Ascending aorta (tissue), 2 donors: ENCODE measurements around the gene MTCL1. TPM values are rescaled to one million over a fixed set of nuclear protein-coding genes. Genes with fewer than 3 reads are reported as not detected.

Source experiments
- DNase-seq, 2 donors: peaks; one replicate each; pipeline ENCODE4 v3.0.0-alpha.2; 2019; ENCODE audit warnings: low spot score in 2 of 2
- H3K27ac ChIP-seq, 2 donors: fragments of 200-600 bp; sonication (generic); one replicate each; pipeline ENCODE4 v1.5.1; 2016 to 2017; ENCODE audit warnings: mild to moderate bottlenecking in 1 of 2
- H3K27me3 ChIP-seq: fragments of 200-600 bp; sonication (generic); one replicate; pipeline ENCODE4 v1.5.1; 2017
- H3K36me3 ChIP-seq, 2 donors: fragments of 200-600 bp; sonication (generic); one replicate each; pipeline ENCODE4 v1.5.1; 2016
- H3K4me1 ChIP-seq, 2 donors: fragments of 200-600 bp; sonication (generic); one replicate each; pipeline ENCODE4 v1.5.1; 2016 to 2017; ENCODE audit warnings: mild to moderate bottlenecking in 1 of 2
- H3K4me3 ChIP-seq, 2 donors: fragments of 200-600 bp; sonication (generic); one replicate each; pipeline ENCODE4 v1.5.1; 2016 to 2017; ENCODE audit warnings: mild to moderate bottlenecking in 1 of 2
- H3K9me3 ChIP-seq, 2 donors: fragments of 200-600 bp; sonication (generic); one replicate each; pipeline ENCODE4 v1.5.1; 2016
- intact Hi-C: fragments of 100-400 bp; cut with DNase I; formaldehyde crosslinking; loops from one replicate; pipeline ENCODE4 v1.15.1; 2023
- total RNA-seq: library from RNA; depleted of rRNA; stranded (reverse); fragments of >200 nt; gene quantifications from one replicate; pipeline ENCODE4 v1.1.0, GENCODE V29; 2016
- TF ChIP-seq, protein P1 (sequence below), 3 experiments: fragments of 200-600 bp in 2 of 3; fragments of 450-650 bp in 1 of 3; sonication (generic) in 2 of 3; IDR thresholded peaks; one replicate each; pipeline ENCODE4 v1.5.1; 2016 to 2019; ENCODE audit warnings: antibody characterized with exemption in 3 of 3, mild to moderate bottlenecking in 1 of 3, moderate library complexity in 1 of 3

The MTCL1 gene
- total RNA-seq, 1 donor from 2014 or later = 105 TPM

DNA sequence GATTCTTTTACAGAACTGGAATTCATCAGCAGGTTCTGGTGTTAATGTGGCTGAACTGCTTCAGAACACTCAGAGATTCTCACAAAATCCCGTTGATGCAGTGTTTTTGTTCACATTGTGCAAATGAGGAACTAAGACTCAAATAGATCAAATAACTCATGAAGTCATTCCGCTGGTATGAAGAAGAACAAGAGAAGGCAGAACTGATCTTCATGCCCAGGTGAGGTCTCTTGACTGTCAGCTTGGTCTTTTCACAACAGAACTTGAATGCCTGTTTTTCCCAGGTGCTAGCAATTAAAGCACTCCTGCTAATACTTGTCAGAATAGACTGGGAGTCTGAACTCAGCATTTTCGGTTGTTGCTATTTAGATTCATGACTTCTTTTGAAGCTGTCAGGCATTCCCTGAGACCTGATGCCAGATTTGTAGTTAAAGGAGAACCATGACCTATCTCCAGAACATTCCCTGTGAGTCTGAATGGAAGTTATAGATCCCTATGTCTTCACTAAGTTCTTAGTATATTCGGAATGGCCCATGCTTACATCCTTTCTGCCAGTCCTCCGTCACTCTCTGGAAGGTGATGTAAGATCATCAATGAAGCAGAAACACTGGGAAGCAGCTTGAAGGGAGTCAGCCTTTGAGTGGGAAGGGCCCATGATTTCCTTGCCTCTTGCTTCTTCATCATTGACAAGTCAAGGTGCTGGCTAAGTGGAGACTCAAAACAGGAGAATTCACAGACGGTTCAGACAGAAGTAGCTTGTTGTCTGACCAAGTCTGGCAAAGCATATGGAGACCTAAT, 155.7 kb downstream of the MTCL1 start:
- H3K4me1 ChIP-seq = no peaks in the 10 kb centered on the region
- H3K4me3 ChIP-seq = no peak overlapping the region
- no peak for DNase-seq
- H3K36me3 ChIP-seq = no peaks in the 10 kb centered on the region
- no peaks in the 10 kb centered on the region for H3K27me3 ChIP-seq
- no peak overlapping the region for H3K27ac ChIP-seq
- TF ChIP-seq, protein P1, sequence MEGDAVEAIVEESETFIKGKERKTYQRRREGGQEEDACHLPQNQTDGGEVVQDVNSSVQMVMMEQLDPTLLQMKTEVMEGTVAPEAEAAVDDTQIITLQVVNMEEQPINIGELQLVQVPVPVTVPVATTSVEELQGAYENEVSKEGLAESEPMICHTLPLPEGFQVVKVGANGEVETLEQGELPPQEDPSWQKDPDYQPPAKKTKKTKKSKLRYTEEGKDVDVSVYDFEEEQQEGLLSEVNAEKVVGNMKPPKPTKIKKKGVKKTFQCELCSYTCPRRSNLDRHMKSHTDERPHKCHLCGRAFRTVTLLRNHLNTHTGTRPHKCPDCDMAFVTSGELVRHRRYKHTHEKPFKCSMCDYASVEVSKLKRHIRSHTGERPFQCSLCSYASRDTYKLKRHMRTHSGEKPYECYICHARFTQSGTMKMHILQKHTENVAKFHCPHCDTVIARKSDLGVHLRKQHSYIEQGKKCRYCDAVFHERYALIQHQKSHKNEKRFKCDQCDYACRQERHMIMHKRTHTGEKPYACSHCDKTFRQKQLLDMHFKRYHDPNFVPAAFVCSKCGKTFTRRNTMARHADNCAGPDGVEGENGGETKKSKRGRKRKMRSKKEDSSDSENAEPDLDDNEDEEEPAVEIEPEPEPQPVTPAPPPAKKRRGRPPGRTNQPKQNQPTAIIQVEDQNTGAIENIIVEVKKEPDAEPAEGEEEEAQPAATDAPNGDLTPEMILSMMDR (IDR thresholded peaks at IDR 0.05) = no peak
- intact Hi-C loops = no loop called here
- H3K9me3 ChIP-seq = no peaks in the 10 kb centered on the region

DNA sequence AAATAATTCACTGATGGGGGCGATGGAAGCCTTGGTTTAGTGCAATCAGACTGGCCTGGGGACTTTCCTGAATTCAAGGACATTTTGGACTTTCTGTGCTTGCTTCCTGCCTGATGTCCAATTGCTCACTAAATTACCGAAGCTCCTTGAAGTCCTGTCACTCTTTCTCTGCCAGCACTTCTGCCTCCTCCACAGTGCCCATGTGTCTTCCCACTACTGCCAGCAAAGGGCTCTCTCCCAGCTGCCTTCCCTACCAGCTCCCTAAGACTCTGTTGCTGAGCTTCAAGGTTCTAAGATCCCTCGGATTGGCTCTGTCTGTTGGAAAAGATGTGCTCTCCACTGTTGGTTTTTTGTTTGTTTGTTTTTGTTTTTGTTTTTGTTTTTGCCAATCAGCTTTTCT, 158.1 kb downstream of the MTCL1 start:
- H3K4me3 ChIP-seq = no peak overlapping the region
- no peaks in the 10 kb centered on the region for H3K36me3 ChIP-seq
- H3K9me3 ChIP-seq = no peaks in the 10 kb centered on the region
- TF ChIP-seq, protein P1 (IDR thresholded peaks at IDR 0.05) = no peak
- intact Hi-C loops = no loop called here
- H3K27ac ChIP-seq = no peak overlapping the region
- H3K4me1 ChIP-seq = no peaks in the 10 kb centered on the region
- H3K27me3 ChIP-seq = no peaks in the 10 kb centered on the region
- DNase-seq = no peak

DNA sequence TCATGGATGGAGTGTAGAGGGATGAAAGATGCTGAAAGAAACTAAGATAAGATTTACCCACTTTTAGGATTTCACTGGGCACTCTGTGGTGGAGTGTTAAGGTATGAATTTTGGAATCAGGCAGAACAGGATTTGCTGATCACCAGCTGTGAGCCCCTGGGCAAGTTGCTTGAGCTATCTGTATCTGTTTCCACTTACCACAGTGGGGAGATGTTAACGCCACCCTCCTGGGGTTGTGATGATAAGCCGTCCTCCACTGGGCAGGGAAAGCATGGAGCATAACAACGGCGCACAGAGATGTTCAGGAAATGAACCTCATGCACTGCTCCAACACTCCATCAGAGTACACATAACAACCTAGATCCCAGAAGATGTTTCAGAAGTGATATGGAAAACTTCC, 160.6 kb downstream of the MTCL1 start:
- no peaks in the 10 kb centered on the region for H3K9me3 ChIP-seq
- intact Hi-C loops = no loop called here
- TF ChIP-seq, protein P1 (IDR thresholded peaks at IDR 0.05) = no peak
- H3K36me3 ChIP-seq = no peaks in the 10 kb centered on the region
- no peaks in the 10 kb centered on the region for H3K27me3 ChIP-seq
- DNase-seq = no peak
- H3K4me1 ChIP-seq = no peaks in the 10 kb centered on the region
- H3K4me3 ChIP-seq = no peak overlapping the region
- no peak overlapping the region for H3K27ac ChIP-seq

DNA sequence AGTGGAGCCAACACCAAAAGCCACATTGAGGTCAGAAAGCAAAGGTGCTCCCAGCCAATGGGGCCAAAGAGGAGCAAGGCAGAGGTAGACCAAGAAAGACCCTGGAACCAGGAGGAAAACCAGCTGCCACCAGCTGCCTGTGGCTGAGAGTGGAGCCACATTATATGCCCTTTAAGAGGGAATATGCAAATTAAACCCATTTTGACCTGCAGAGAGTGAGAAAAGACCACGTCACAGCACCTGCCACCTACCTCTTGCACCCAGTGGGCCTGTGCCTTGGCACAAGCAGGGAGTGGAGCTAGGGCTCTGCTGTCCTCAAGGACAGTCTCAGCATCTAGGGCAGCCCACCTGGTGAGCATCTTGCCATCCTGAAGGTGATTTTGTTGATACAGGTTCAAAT, 161.3 kb downstream of the MTCL1 start:
- Histone ChIP-seq H3K4me3 (no peak overlapping the region), H3K27ac (no peak overlapping the region), H3K36me3 (no peaks in the 10 kb centered on the region), H3K27me3 (no peaks in the 10 kb centered on the region), H3K9me3 (no peaks in the 10 kb centered on the region), H3K4me1 (no peaks in the 10 kb centered on the region)
- TF ChIP-seq, protein P1 (IDR thresholded peaks at IDR 0.05) = no peak
- no peak for DNase-seq
- intact Hi-C loops = no loop called here

DNA sequence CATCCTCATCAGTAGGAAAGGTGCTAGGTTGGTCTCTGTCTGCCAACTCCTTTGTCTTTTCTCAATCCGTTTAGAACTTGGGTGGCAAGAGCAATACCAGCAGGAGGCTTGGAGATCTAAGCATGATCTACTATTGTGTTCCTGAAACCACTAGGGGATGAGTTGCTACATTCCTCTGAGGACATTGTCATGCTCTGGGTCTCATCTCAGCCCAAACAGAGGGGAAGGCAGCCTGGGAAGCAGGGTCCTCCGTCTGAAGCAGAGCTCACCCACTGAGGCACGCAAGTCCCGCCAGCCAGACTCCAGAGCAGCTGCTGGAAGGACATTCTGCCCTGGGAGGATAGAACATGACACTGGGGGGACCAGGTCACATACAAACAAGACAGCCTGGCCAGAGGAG, 162.9 kb downstream of the MTCL1 start:
- TF ChIP-seq, protein P1 (IDR thresholded peaks at IDR 0.05) = no peak
- Histone ChIP-seq H3K36me3 (no peaks in the 10 kb centered on the region), H3K4me3 (no peak overlapping the region), H3K4me1 (no peaks in the 10 kb centered on the region), H3K9me3 (no peaks in the 10 kb centered on the region), H3K27ac (no peak overlapping the region), H3K27me3 (no peaks in the 10 kb centered on the region)
- intact Hi-C loops = no loop called here
- DNase-seq = no peak
